Dermis microvascular lymphatic vessel endothelial cell (primary cell): Measurements from ENCODE around the gene LTB4R. TPM values are rescaled to one million over a fixed set of nuclear protein-coding genes. Genes with fewer than 3 reads are reported as not detected.

ENCODE experiments used
- DNase-seq, 2 donors: peaks; one replicate each; pipeline versions ENCODE4 v3.0.0 to v3.0.0-alpha.2; 2010; ENCODE audit warnings: low read depth in 2 of 2
- total RNA-seq: library from RNA; depleted of rRNA; stranded (reverse); fragments of >200 nt; gene quantifications from 2 replicates; pipeline ENCODE4 v1.2.1, GENCODE V29; 2014

The LTB4R gene
- total RNA-seq, 1 donor from 2014 or later = 2.2 TPM

- no peak for DNase-seq
Measured at GRCh38 chr14:24300326-24300980, 10.8 kb upstream of the LTB4R start.

GRCh38 chr14:24304019-24304387 lies 7.3 kb upstream of the LTB4R start:
- DNase-seq = no peak

GRCh38 chr14:24307156-24307574 lies 4.1 kb upstream of the LTB4R start:
- DNase-seq = no peak

- DNase-seq = peak; percentile 27 to 59
Measured at GRCh38 chr14:24307575-24308341, 3.5 kb upstream of the LTB4R start, which contains the start of gene CIDEB. TSS of gene CIDEB (minus strand) at chr14:24307977. CDS start at chr14:24307858, 119 bp downstream.

- DNase-seq = no peak
Measured at GRCh38 chr14:24308342-24309124, 2.8 kb upstream of the LTB4R start.

GRCh38 chr14:24309538-24310264 lies 1.6 kb upstream of the LTB4R start, which contains the start of gene LTB4R2:
TSS of gene LTB4R2 (plus strand) at chr14:24310140. CDS start at chr14:24310665, 525 bp downstream.
- no peak for DNase-seq

- no peak for DNase-seq
Measured at GRCh38 chr14:24310265-24310645, 1.0 kb upstream of the LTB4R start.

- no peak for DNase-seq
Measured at GRCh38 chr14:24311837-24312615, 724 bp downstream of the LTB4R start.

GRCh38 chr14:24312736-24313507 lies 1.6 kb downstream of the LTB4R start:
- peak; percentile 55 to 79 for DNase-seq

GRCh38 chr14:24313913-24314312 lies 2.6 kb downstream of the LTB4R start:
- no peak for DNase-seq

- no peak for DNase-seq
Measured at GRCh38 chr14:24314377-24315193, 3.3 kb downstream of the LTB4R start.

GRCh38 chr14:24315243-24315806 lies 4.0 kb downstream of the LTB4R start:
- no peak for DNase-seq

- DNase-seq = peak; percentile 50 to 67
Measured at GRCh38 chr14:24315807-24316596, 4.7 kb downstream of the LTB4R start.

GRCh38 chr14:24316597-24316950 lies 5.3 kb downstream of the LTB4R start:
- DNase-seq = no peak

GRCh38 chr14:24317141-24317928 lies 6.0 kb downstream of the LTB4R start:
- DNase-seq = no peak

- no peak for DNase-seq
Measured at GRCh38 chr14:24321212-24321975, 10.1 kb downstream of the LTB4R start.
